Lower leg skin (tissue), 3 donors: Measurements from ENCODE around the gene ADM2.

Experiments
- POLR2A ChIP-seq, 2 donors: fragments of 450-650 bp; IDR thresholded peaks; one replicate each; pipeline ENCODE4 v1.6.1; 2016 to 2017; ENCODE audit warnings: antibody characterized with exemption in 2 of 2, mild to moderate bottlenecking in 1 of 2, moderate library complexity in 1 of 2
- TF ChIP-seq, protein P1 (sequence below), 3 donors: fragments of 450-650 bp; IDR thresholded peaks; one replicate each; pipeline ENCODE4 v1.5.1; 2016; ENCODE audit warnings: antibody characterized with exemption in 3 of 3, mild to moderate bottlenecking in 3 of 3, moderate library complexity in 2 of 3

DNA sequence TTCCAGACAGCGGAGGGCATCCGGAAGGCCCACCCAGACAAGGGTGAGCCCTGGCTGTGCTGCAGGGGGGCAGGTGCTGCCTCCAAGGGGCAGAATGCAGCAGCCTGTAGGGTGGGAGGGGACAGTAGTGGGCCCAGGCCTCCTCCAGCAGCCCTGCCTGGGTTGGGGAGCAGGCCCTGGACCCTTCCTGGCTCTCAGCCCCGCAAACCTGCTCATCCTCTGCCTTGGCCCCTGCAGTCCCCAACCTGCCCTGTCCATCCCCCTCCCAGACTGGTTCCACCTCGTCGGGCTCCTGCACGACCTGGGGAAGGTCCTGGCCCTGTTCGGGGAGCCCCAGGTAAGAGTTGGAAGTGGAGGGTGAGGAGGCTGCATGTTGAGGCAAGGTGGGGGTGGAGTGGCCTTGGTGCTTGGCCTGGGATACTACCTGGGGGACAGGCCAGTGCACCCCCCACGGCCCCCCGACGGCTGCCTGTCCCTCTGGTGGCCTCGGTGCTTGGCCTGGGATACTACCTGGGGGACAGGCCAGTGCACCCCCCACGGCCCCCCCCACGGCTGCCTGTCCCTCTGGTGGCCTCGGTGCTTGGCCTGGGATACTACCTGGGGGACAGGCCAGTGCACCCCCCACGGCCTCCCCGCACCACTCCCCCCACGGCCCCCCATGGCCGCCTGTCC lies 6.8 kb downstream of the ADM2 start:
- TF ChIP-seq, protein P1, sequence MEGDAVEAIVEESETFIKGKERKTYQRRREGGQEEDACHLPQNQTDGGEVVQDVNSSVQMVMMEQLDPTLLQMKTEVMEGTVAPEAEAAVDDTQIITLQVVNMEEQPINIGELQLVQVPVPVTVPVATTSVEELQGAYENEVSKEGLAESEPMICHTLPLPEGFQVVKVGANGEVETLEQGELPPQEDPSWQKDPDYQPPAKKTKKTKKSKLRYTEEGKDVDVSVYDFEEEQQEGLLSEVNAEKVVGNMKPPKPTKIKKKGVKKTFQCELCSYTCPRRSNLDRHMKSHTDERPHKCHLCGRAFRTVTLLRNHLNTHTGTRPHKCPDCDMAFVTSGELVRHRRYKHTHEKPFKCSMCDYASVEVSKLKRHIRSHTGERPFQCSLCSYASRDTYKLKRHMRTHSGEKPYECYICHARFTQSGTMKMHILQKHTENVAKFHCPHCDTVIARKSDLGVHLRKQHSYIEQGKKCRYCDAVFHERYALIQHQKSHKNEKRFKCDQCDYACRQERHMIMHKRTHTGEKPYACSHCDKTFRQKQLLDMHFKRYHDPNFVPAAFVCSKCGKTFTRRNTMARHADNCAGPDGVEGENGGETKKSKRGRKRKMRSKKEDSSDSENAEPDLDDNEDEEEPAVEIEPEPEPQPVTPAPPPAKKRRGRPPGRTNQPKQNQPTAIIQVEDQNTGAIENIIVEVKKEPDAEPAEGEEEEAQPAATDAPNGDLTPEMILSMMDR (IDR thresholded peaks at IDR 0.05): no peak
- no peak for TF ChIP-seq POLR2A (IDR thresholded peaks at IDR 0.05)
